SKM-1 (cell line): Measurements from ENCODE around the gene GYPC.
"Not testable (repeated sequence)": the region's sequence is repeated elsewhere in the genome, so short reads cannot be mapped to it uniquely, and the experiment has no call there.

Experiments used
- DNase-seq: peaks from one replicate; lab custom pipeline; 2025; ENCODE audit not compliant: unreplicated experiment; lab: John Stamatoyannopoulos, UW

The GYPC gene

GRCh38 chr2:126668254-126668653 lies 12.3 kb downstream of the GYPC start:
- DNase-seq = no peak

- DNase-seq = no peak
These were observed 13.8 kb downstream of the GYPC start for GRCh38 chr2:126669772-126670171.

- no peak for DNase-seq
These were observed 15.5 kb downstream of the GYPC start for GRCh38 chr2:126671488-126671887.

- no peak for DNase-seq
These were observed 17.1 kb downstream of the GYPC start for GRCh38 chr2:126672980-126673605.

GRCh38 chr2:126674075-126674744 lies 18.3 kb downstream of the GYPC start:
- DNase-seq = no peak

- no peak for DNase-seq
These were observed 19.7 kb downstream of the GYPC start for GRCh38 chr2:126675637-126676036.

- DNase-seq = no peak
These were observed 20.5 kb downstream of the GYPC start for GRCh38 chr2:126676221-126677175.

- no peak for DNase-seq
These were observed 21.2 kb downstream of the GYPC start for GRCh38 chr2:126677176-126677538.

- DNase-seq = no peak
These were observed 22.5 kb downstream of the GYPC start for GRCh38 chr2:126678269-126679065.

- DNase-seq = no peak
These were observed 23.2 kb downstream of the GYPC start for GRCh38 chr2:126679094-126679713.

- no peak for DNase-seq
These were observed 25.5 kb downstream of the GYPC start for GRCh38 chr2:126681505-126681904.

GRCh38 chr2:126685629-126686028 lies 29.7 kb downstream of the GYPC start:
- no peak for DNase-seq

GRCh38 chr2:126686286-126686685 lies 30.3 kb downstream of the GYPC start:
- no peak for DNase-seq

- DNase-seq = no peak
These were observed 31.0 kb downstream of the GYPC start for GRCh38 chr2:126686841-126687485.

GRCh38 chr2:126687503-126687902 lies 31.5 kb downstream of the GYPC start:
- DNase-seq = no peak

- not testable (repeated sequence) for DNase-seq
These were observed 32.6 kb downstream of the GYPC start for GRCh38 chr2:126688594-126688993.

GRCh38 chr2:126692241-126692640 lies 36.3 kb downstream of the GYPC start:
- not testable (repeated sequence) for DNase-seq

- not testable (repeated sequence) for DNase-seq
These were observed 37.1 kb downstream of the GYPC start for GRCh38 chr2:126692934-126693592.
